DOHH2 (cell line): Measurements from ENCODE around the gene ZNF436.

Experiments used
- H3F3A ChIP-seq: fragments of 200-600 bp; sonication (generic), shearing (Covaris generic); 2 replicates; pipeline ENCODE4 v1.6.0; 2016; ENCODE audit warnings: antibody characterized with exemption, mild to moderate bottlenecking; ENCODE audit not compliant: control insufficient read depth, insufficient read depth
- H3K27ac ChIP-seq: fragments of 200-600 bp; sonication (generic); 2 replicates; pipeline ENCODE4 v1.5.1; 2014; ENCODE audit warnings: low read depth, mild to moderate bottlenecking, low read length, moderate library complexity
- H3K27me3 ChIP-seq: fragments of 200-600 bp; sonication (generic); 2 replicates; pipeline ENCODE4 v1.6.1; 2014; ENCODE audit warnings: mild to moderate bottlenecking, low read length, mixed read lengths; ENCODE audit not compliant: control insufficient read depth
- H3K36me3 ChIP-seq: fragments of 200-600 bp; sonication (generic); 2 replicates; pipeline ENCODE4 v1.6.1; 2014; ENCODE audit warnings: mild to moderate bottlenecking, low read length, moderate library complexity, mixed read lengths; ENCODE audit not compliant: control insufficient read depth
- H3K4me1 ChIP-seq: fragments of 200-600 bp; sonication (generic); 2 replicates; pipeline ENCODE4 v1.6.1; 2014; ENCODE audit warnings: mild to moderate bottlenecking, low read length, mixed read lengths; ENCODE audit not compliant: control insufficient read depth
- H3K4me2 ChIP-seq: fragments of 200-600 bp; sonication (generic); 2 replicates; pipeline ENCODE4 v1.6.0; 2014; ENCODE audit warnings: mild to moderate bottlenecking, low read length, moderate library complexity
- H3K4me3 ChIP-seq: fragments of 200-600 bp; sonication (generic); 2 replicates; pipeline ENCODE4 v1.5.1; 2014; ENCODE audit warnings: mild to moderate bottlenecking, low read length, mixed read lengths
- H3K79me2 ChIP-seq: fragments of 200-600 bp; sonication (generic); 2 replicates; pipeline ENCODE4 v1.6.1; 2014; ENCODE audit warnings: mild to moderate bottlenecking, low read length, mixed read lengths; ENCODE audit not compliant: control insufficient read depth
- H3K9me2 ChIP-seq: fragments of 200-600 bp; sonication (generic); replicated peaks from 2 replicates; pipeline ENCODE4 v1.6.1; 2014; ENCODE audit warnings: mild to moderate bottlenecking, low read length, mixed read lengths; ENCODE audit not compliant: control insufficient read depth
- H3K9me3 ChIP-seq: fragments of 200-600 bp; sonication (generic); 2 replicates; pipeline ENCODE4 v1.6.1; 2014; ENCODE audit warnings: antibody characterized with exemption, low read length, mixed read lengths; ENCODE audit not compliant: control insufficient read depth, insufficient read depth
- H4K20me1 ChIP-seq: fragments of 200-600 bp; sonication (generic); 2 replicates; pipeline ENCODE4 v1.6.0; 2014; ENCODE audit warnings: low read depth, mild to moderate bottlenecking, antibody characterized with exemption, low read length, moderate library complexity; ENCODE audit not compliant: control insufficient read depth, insufficient read depth
- EZH2phosphoT487 ChIP-seq: fragments of 200-600 bp; sonication (generic); IDR thresholded peaks from 2 replicates; pipeline ENCODE4 v1.6.1; 2017; ENCODE audit warnings: borderline replicate concordance, mild to moderate bottlenecking, antibody characterized with exemption, low read length, moderate library complexity, mixed read lengths
- TF ChIP-seq, protein P1 (sequence below): fragments of 200-600 bp; sonication (generic); IDR thresholded peaks from one replicate; pipeline ENCODE4 v1.5.1; 2014; ENCODE audit warnings: antibody characterized with exemption, mild to moderate bottlenecking, low read depth, low read length; ENCODE audit not compliant: poor library complexity, severe bottlenecking

Gene ZNF436

DNA sequence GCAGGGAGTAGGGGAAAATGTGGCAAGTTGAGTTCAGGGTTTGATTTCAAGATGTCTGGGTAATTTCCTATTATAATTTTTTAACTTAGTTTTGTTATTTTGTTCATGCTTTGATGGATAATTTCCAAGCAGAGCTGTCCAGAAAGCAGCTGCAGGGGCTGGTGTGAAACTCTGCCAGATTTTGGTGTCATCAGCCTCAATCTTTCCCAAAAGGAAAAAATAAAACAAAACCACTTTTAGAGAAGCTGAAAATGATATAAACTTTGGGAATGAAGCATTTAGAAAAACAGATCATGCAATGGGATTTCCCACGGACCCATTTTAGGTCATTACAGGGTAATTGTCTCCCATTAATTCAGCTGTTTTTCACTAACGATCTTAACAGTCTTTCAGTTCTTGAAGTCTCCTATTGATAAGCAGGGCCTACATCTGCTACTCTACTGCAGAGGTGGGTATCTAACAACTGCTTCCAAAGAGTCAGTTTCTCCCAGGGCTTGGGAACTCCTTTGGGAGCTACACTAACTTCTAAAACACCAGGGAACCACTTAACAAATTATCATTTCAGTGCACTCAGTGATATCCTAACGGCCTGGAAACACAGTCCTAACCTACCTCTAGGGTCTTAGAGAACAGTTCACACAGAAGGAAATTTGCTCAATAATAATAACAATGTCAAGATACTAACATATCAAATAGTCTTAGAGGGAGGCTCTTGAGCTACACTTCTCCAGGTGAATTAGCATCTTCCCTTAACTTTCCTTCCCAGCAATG is 12.3 kb downstream of the ZNF436 start:
- H3F3A ChIP-seq: no peaks in the 10 kb centered on the region
- peaks cover 29% of the 10 kb centered on the region for H3K9me3 ChIP-seq
- H3K4me2 ChIP-seq: no peak overlapping the region
- H3K4me3 ChIP-seq: no peak overlapping the region
- H3K79me2 ChIP-seq: no peaks in the 10 kb centered on the region
- H3K4me1 ChIP-seq: no peaks in the 10 kb centered on the region
- no peaks in the 10 kb centered on the region for H3K9me2 ChIP-seq
- H3K36me3 ChIP-seq: peaks cover 29% of the 10 kb centered on the region
- no peak overlapping the region for H3K27ac ChIP-seq
- no peaks in the 10 kb centered on the region for H3K27me3 ChIP-seq
- H4K20me1 ChIP-seq: no peaks in the 10 kb centered on the region
- TF ChIP-seq EZH2phosphoT487: no peak
- TF ChIP-seq, protein P1, sequence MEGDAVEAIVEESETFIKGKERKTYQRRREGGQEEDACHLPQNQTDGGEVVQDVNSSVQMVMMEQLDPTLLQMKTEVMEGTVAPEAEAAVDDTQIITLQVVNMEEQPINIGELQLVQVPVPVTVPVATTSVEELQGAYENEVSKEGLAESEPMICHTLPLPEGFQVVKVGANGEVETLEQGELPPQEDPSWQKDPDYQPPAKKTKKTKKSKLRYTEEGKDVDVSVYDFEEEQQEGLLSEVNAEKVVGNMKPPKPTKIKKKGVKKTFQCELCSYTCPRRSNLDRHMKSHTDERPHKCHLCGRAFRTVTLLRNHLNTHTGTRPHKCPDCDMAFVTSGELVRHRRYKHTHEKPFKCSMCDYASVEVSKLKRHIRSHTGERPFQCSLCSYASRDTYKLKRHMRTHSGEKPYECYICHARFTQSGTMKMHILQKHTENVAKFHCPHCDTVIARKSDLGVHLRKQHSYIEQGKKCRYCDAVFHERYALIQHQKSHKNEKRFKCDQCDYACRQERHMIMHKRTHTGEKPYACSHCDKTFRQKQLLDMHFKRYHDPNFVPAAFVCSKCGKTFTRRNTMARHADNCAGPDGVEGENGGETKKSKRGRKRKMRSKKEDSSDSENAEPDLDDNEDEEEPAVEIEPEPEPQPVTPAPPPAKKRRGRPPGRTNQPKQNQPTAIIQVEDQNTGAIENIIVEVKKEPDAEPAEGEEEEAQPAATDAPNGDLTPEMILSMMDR: no peak

- peaks cover 22% of the 10 kb centered on the region for H3K9me3 ChIP-seq
- no peak overlapping the region for H3K4me2 ChIP-seq
- peaks cover 22% of the 10 kb centered on the region for H3K36me3 ChIP-seq
- no peaks in the 10 kb centered on the region for H3K9me2 ChIP-seq
- no peaks in the 10 kb centered on the region for H3K27me3 ChIP-seq
- H3K4me3 ChIP-seq: no peak overlapping the region
- H3K27ac ChIP-seq: no peak overlapping the region
- H3F3A ChIP-seq: no peaks in the 10 kb centered on the region
- H4K20me1 ChIP-seq: no peaks in the 10 kb centered on the region
- H3K4me1 ChIP-seq: no peaks in the 10 kb centered on the region
- H3K79me2 ChIP-seq: no peaks in the 10 kb centered on the region
- TF ChIP-seq, protein P1: no peak
- TF ChIP-seq EZH2phosphoT487: no peak
These were observed 13.0 kb downstream of the ZNF436 start for GRCh38 chr1:23356471-23357137.

- Histone ChIP-seq H4K20me1 (no peaks in the 10 kb centered on the region), H3K27ac (no peak overlapping the region), H3K36me3 (no peaks in the 10 kb centered on the region), H3K27me3 (no peaks in the 10 kb centered on the region), H3K4me2 (no peak overlapping the region), H3F3A (no peaks in the 10 kb centered on the region), H3K4me1 (no peaks in the 10 kb centered on the region), H3K4me3 (no peak overlapping the region), H3K9me2 (no peaks in the 10 kb centered on the region), H3K9me3 (no peaks in the 10 kb centered on the region), H3K79me2 (no peaks in the 10 kb centered on the region)
- TF ChIP-seq, protein P1: no peak
- TF ChIP-seq EZH2phosphoT487: no peak
These were observed 15.4 kb downstream of the ZNF436 start for GRCh38 chr1:23354245-23354644.
